Colonic mucosa (tissue), 4 donors: ENCODE measurements around the gene CTNNB1. TPM values are rescaled to one million over a fixed set of nuclear protein-coding genes. Genes with fewer than 3 reads are reported as not detected.
A peak's percentile ranks its signal among the peaks of the same experiment; 100 is the strongest.

Source experiments
- DNase-seq: peaks from one replicate; pipeline ENCODE4 v3.0.0-alpha.2; 2020
- H3K27ac ChIP-seq: fragments of 200-600 bp; one replicate; pipeline ENCODE4 v1.8.0; 2021
- H3K27me3 ChIP-seq: fragments of 200-600 bp; one replicate; pipeline ENCODE4 v1.8.0; 2021
- H3K36me3 ChIP-seq: fragments of 200-600 bp; one replicate; pipeline ENCODE4 v1.8.0; 2021
- H3K4me1 ChIP-seq: fragments of 200-600 bp; one replicate; pipeline ENCODE4 v1.8.0; 2021; ENCODE audit warnings: mild to moderate bottlenecking
- H3K4me3 ChIP-seq: fragments of 200-600 bp; one replicate; pipeline ENCODE4 v1.8.0; 2021
- H3K9ac ChIP-seq, 2 donors: one replicate each; pipeline ENCODE4 v1.7.0; 2013; ENCODE audit warnings: control low read depth in 2 of 2, low read depth in 2 of 2, low read length in 2 of 2
- H3K9me3 ChIP-seq: fragments of 200-600 bp; one replicate; pipeline ENCODE4 v1.8.0; 2021
- CTCF ChIP-seq: fragments of 200-600 bp; IDR thresholded peaks from one replicate; pipeline ENCODE4 v1.8.0; 2022; ENCODE audit warnings: antibody characterized with exemption, mild to moderate bottlenecking
- intact Hi-C: fragments of 100-400 bp; cut with DNase I; formaldehyde crosslinking; loops from one replicate; pipeline ENCODE4 v1.14.1; 2022
- total RNA-seq, 2 donors: library from RNA; stranded (reverse); fragmentation: NEBNext Ultra II Directional in 1 of 2; extraction: Animal tissue kit (Norgen Biotek cat#: 25700) in 1 of 2; gene quantifications; one replicate each; pipeline ENCODE4 v1.2.1, GENCODE V29; 2021
- donor health status: healthy.
- donor health status: DM: no; HTN: no; CAD: no.
- donor health status: DM: no; HTN: no; CAD: no.

The CTNNB1 gene
- total RNA-seq, 2 donors from 2014 or later = 403 to 426 TPM

- no peak overlapping the region for H3K27ac ChIP-seq
- H3K4me3 ChIP-seq = no peak overlapping the region
- no peak for TF ChIP-seq CTCF
- no peak for DNase-seq
- intact Hi-C loops = loop anchor here (10.0 kb wide), 1 partner anchor 632 kb away; no protein-coding TSS in a partner anchor
- H3K27me3 ChIP-seq = no peaks in the 10 kb centered on the region
- H3K4me1 ChIP-seq = peaks cover 3% of the 10 kb centered on the region
- H3K36me3 ChIP-seq = no peaks in the 10 kb centered on the region
- H3K9me3 ChIP-seq = no peaks in the 10 kb centered on the region
- H3K9ac ChIP-seq = no peak overlapping the region
Measured at GRCh38 chr3:41216993-41217392, 17.7 kb downstream of the CTNNB1 start.

GRCh38 chr3:41219424-41219823 is 20.1 kb downstream of the CTNNB1 start:
- H3K36me3 ChIP-seq = no peaks in the 10 kb centered on the region
- H3K9ac ChIP-seq = no peak overlapping the region
- no peak for TF ChIP-seq CTCF
- DNase-seq = no peak
- intact Hi-C loops = loop anchor here (10.0 kb wide), 1 partner anchor 635 kb away; no protein-coding TSS in a partner anchor
- no peaks in the 10 kb centered on the region for H3K27me3 ChIP-seq
- no peak overlapping the region for H3K27ac ChIP-seq
- no peaks in the 10 kb centered on the region for H3K9me3 ChIP-seq
- peaks cover 7% of the 10 kb centered on the region for H3K4me1 ChIP-seq
- no peak overlapping the region for H3K4me3 ChIP-seq

- Histone ChIP-seq H3K4me1 (peaks cover 7% of the 10 kb centered on the region), H3K9ac (no peak overlapping the region), H3K36me3 (peaks cover 11% of the 10 kb centered on the region), H3K27me3 (no peaks in the 10 kb centered on the region), H3K4me3 (no peak overlapping the region), H3K9me3 (no peaks in the 10 kb centered on the region), H3K27ac (no peak overlapping the region)
- intact Hi-C loops = no loop called here
- TF ChIP-seq CTCF = no peak
- no peak for DNase-seq
Measured at GRCh38 chr3:41220906-41221677, 21.8 kb downstream of the CTNNB1 start.

GRCh38 chr3:41222012-41222411 is 22.7 kb downstream of the CTNNB1 start:
- Histone ChIP-seq H3K4me3 (no peak overlapping the region), H3K9ac (no peak overlapping the region), H3K9me3 (no peaks in the 10 kb centered on the region), H3K27ac (peak overlapping the region; percentile 55), H3K27me3 (no peaks in the 10 kb centered on the region), H3K36me3 (peaks cover 11% of the 10 kb centered on the region), H3K4me1 (peaks cover 7% of the 10 kb centered on the region)
- no peak for TF ChIP-seq CTCF
- DNase-seq = peak; percentile 31
- intact Hi-C loops = no loop called here

GRCh38 chr3:41222501-41222900 is 23.2 kb downstream of the CTNNB1 start:
- Histone ChIP-seq H3K27me3 (no peaks in the 10 kb centered on the region), H3K27ac (peak overlapping the region; percentile 55), H3K4me1 (peaks cover 7% of the 10 kb centered on the region), H3K4me3 (no peak overlapping the region), H3K9me3 (no peaks in the 10 kb centered on the region), H3K9ac (no peak overlapping the region), H3K36me3 (peaks cover 11% of the 10 kb centered on the region)
- intact Hi-C loops = no loop called here
- TF ChIP-seq CTCF = no peak
- DNase-seq = no peak
